Muscle of leg (tissue), 11 donors: ENCODE data around the gene NOL11. TPM values are rescaled to one million over a fixed set of nuclear protein-coding genes. Genes with fewer than 3 reads are reported as not detected.
A peak's percentile ranks its signal among the peaks of the same experiment; 100 is the strongest.
"Not testable (repeated sequence)": the region's sequence is repeated elsewhere in the genome, so short reads cannot be mapped to it uniquely, and the experiment has no call there.

Experiments
- DNase-seq: peaks from one replicate; pipeline ENCODE4 v3.0.0; 2013
- H3K27ac ChIP-seq: one replicate; pipeline ENCODE4 v1.5.1; 2013; ENCODE audit warnings: mild to moderate bottlenecking, low read length, control low read depth
- H3K27me3 ChIP-seq: one replicate; pipeline ENCODE4 v1.6.1; 2013; ENCODE audit warnings: low read length; ENCODE audit not compliant: control insufficient read depth, insufficient read depth
- H3K36me3 ChIP-seq: one replicate; pipeline ENCODE4 v1.6.1; 2013; ENCODE audit warnings: low read length; ENCODE audit not compliant: control insufficient read depth, insufficient read depth
- H3K4me1 ChIP-seq: one replicate; pipeline ENCODE4 v1.6.1; 2013; ENCODE audit warnings: low read length; ENCODE audit not compliant: control insufficient read depth, insufficient read depth
- H3K4me3 ChIP-seq: one replicate; pipeline ENCODE4 v1.5.1; 2013; ENCODE audit warnings: low read length, control low read depth
- H3K9me3 ChIP-seq: replicated peaks from 2 replicates; pipeline ENCODE4 v1.6.1; 2013; ENCODE audit warnings: low read depth, low read length; ENCODE audit not compliant: control insufficient read depth
- WGBS: methylation state at CpG from one replicate; pipeline ENCODE4 v1.1.5; 2013; ENCODE audit warnings: missing lambda C conversion rate; ENCODE audit not compliant: insufficient coverage; 5-methylcytosine and 5-hydroxymethylcytosine counted together
- polyA plus RNA-seq, 8 donors: library from polyadenylated mRNA; unstranded; fragments of 120-200 nt; gene quantifications; one replicate each; pipeline versions ENCODE4 v1.2.1 to v1.2.3, GENCODE V29; 2013; ENCODE audit warnings: inconsistent platforms in 1 of 8, low replicate concordance in 1 of 8; ENCODE audit not compliant: insufficient read length in 8 of 8, insufficient read depth in 1 of 8
- total RNA-seq: library from RNA; stranded (reverse); fragments of 120-200 nt; gene quantifications from one replicate; pipeline ENCODE4 v1.2.4, GENCODE V29; 2013

Gene NOL11
- total and polyA plus RNA-seq, 9 donors, result 47.7 to 68.4 (median 59.5) TPM

GRCh38 chr17:67725807-67726206 lies 8.1 kb downstream of the NOL11 start:
- peaks cover 61% of the 10 kb centered on the region for H3K36me3 ChIP-seq
- WGBS, result 83% methylated on average over 2 of the region's 4 CpGs
- H3K9me3 ChIP-seq, result peaks cover 7% of the 10 kb centered on the region

GRCh38 chr17:67727152-67728039 lies 9.7 kb downstream of the NOL11 start:
- H3K4me1 ChIP-seq, DNase-seq, H3K27me3 ChIP-seq, H3K9me3 ChIP-seq, H3K4me3 ChIP-seq, H3K27ac ChIP-seq: not testable (repeated sequence)
- H3K36me3 ChIP-seq, result peaks cover 56% of the 10 kb centered on the region
- 97% methylated on average over 11 of the region's 15 CpGs for WGBS

More at GRCh38 chr17:67725807-67726206, 8.1 kb downstream of the NOL11 start:
- H3K27ac ChIP-seq, result no peak overlapping the region
- H3K4me3 ChIP-seq, result no peak overlapping the region
- no peaks in the 10 kb centered on the region for H3K4me1 ChIP-seq
- DNase-seq, result no peak
- H3K27me3 ChIP-seq, result no peaks in the 10 kb centered on the region

DNA sequence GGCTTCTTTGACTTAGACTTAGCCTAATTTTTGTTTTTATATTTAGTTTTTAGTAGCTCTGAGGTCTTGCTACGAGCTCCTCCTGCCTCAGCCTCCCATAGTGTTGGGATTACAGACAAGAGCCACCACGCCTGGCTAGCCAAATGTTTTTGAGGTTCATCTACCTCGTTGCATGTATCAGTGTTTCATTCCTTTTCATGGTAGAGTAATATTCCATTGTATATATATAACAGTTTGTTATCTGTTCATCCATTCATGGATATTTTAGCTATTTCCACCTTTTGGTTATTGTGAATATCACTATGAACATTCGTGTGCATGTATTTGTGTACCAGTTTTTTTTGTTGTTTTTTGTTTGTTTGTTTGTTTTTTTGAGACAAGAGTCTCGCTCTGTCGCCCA lies 12.2 kb downstream of the NOL11 start:
- H3K9me3 ChIP-seq, result peaks cover 9% of the 10 kb centered on the region
- peaks cover 52% of the 10 kb centered on the region for H3K36me3 ChIP-seq
- no peaks in the 10 kb centered on the region for H3K4me1 ChIP-seq
- DNase-seq, result no peak
- no peak overlapping the region for H3K4me3 ChIP-seq
- H3K27me3 ChIP-seq, result no peaks in the 10 kb centered on the region
- WGBS, result no CpG with 5 or more reads among the region's 6 CpGs
- no peak overlapping the region for H3K27ac ChIP-seq

- peaks cover 9% of the 10 kb centered on the region for H3K9me3 ChIP-seq
- no peak for DNase-seq
- H3K4me3 ChIP-seq, result no peak overlapping the region
- peaks cover 45% of the 10 kb centered on the region for H3K36me3 ChIP-seq
- no peak overlapping the region for H3K27ac ChIP-seq
- 94% methylated on average over 3 of the region's 7 CpGs for WGBS
- no peaks in the 10 kb centered on the region for H3K27me3 ChIP-seq
- H3K4me1 ChIP-seq, result no peaks in the 10 kb centered on the region
Measured at GRCh38 chr17:67730731-67731130, 13.0 kb downstream of the NOL11 start.

DNA sequence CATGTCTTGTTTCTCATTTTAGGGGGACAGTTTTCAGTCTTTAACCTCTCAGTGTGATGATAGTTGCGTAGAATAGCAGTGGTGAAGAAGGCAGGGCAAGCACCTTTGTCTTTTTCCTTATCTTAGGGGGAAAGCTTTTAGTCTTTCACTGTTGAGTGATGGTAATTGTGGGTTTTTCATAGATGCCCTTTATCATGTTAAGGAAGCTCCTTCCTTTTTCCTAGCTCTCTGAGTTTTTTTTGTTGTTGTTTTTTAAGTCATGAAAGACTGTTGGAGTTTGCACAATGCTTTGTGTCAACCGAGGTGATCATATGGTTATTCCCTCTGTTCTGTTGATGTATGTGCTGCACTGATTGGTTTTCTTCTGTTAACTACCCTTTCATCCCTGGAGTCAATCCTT lies 15.7 kb downstream of the NOL11 start:
- no peaks in the 10 kb centered on the region for H3K27me3 ChIP-seq
- H3K27ac ChIP-seq, result no peak overlapping the region
- H3K4me3 ChIP-seq, result no peak overlapping the region
- no CpG with 5 or more reads among the region's 2 CpGs for WGBS
- no peaks in the 10 kb centered on the region for H3K4me1 ChIP-seq
- H3K36me3 ChIP-seq, result peaks cover 49% of the 10 kb centered on the region
- DNase-seq, result no peak
- H3K9me3 ChIP-seq, result peaks cover 9% of the 10 kb centered on the region

GRCh38 chr17:67737145-67737544 lies 19.4 kb downstream of the NOL11 start:
- peaks cover 51% of the 10 kb centered on the region for H3K36me3 ChIP-seq
- H3K9me3 ChIP-seq, result no peaks in the 10 kb centered on the region
- H3K27ac ChIP-seq, result no peak overlapping the region
- 96% methylated on average over 4 of the region's 8 CpGs for WGBS
- no peak for DNase-seq
- no peaks in the 10 kb centered on the region for H3K27me3 ChIP-seq
- H3K4me1 ChIP-seq, result no peaks in the 10 kb centered on the region
- H3K4me3 ChIP-seq, result no peak overlapping the region

GRCh38 chr17:67742025-67742424 lies 24.3 kb downstream of the NOL11 start:
- no CpG with 5 or more reads among the region's 2 CpGs for WGBS
- H3K9me3 ChIP-seq, result no peaks in the 10 kb centered on the region
- no peaks in the 10 kb centered on the region for H3K27me3 ChIP-seq
- no peak overlapping the region for H3K27ac ChIP-seq
- H3K4me3 ChIP-seq, result no peak overlapping the region
- no peaks in the 10 kb centered on the region for H3K4me1 ChIP-seq
- no peak for DNase-seq
- peaks cover 60% of the 10 kb centered on the region for H3K36me3 ChIP-seq

- 100% methylated on average over 5 of the region's 14 CpGs for WGBS
Measured at GRCh38 chr17:67746704-67747571, 29.2 kb downstream of the NOL11 start.

GRCh38 chr17:67747681-67748235 lies 30.0 kb downstream of the NOL11 start:
- peak; percentile 51 for DNase-seq
- H3K36me3 ChIP-seq, result peaks cover 44% of the 10 kb centered on the region
- no CpG with 5 or more reads among the region's 2 CpGs for WGBS

More at GRCh38 chr17:67746704-67747571, 29.2 kb downstream of the NOL11 start:
- Histone ChIP-seq H3K27me3 (no peaks in the 10 kb centered on the region), H3K4me1 (no peaks in the 10 kb centered on the region), H3K27ac (no peak overlapping the region), H3K9me3 (peaks cover 2% of the 10 kb centered on the region), H3K4me3 (no peak overlapping the region), H3K36me3 (peaks cover 47% of the 10 kb centered on the region)
- no peak for DNase-seq

DNA sequence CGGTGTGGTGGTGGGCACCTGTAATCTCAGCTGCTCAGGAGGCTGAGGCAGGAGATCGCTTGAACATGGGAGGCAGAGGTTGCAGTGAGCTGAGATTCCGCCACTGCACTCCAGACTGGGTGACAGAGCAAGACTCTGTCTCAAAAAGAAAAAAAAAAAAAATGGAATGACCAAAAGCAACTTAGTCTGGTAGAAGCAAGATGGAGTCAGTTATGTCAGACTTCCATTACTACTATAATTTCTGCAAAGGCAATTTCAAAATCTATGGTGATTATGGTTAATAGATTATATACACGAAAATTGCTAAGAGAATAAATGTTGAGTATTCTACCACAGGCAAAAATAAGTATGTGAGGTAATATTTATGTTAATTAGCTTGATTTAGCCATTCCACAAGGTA lies 32.3 kb downstream of the NOL11 start:
- DNase-seq, result no peak

More at GRCh38 chr17:67747681-67748235, 30.0 kb downstream of the NOL11 start:
- peaks cover 2% of the 10 kb centered on the region for H3K9me3 ChIP-seq
- no peaks in the 10 kb centered on the region for H3K27me3 ChIP-seq
- H3K27ac ChIP-seq, result no peak overlapping the region
- no peaks in the 10 kb centered on the region for H3K4me1 ChIP-seq
- no peak overlapping the region for H3K4me3 ChIP-seq

More for the DNA sequence above, 32.3 kb downstream of the NOL11 start:
- WGBS, result 100% methylated on average over 1 of the region's 4 CpGs
- Histone ChIP-seq H3K4me3 (no peak overlapping the region), H3K4me1 (no peaks in the 10 kb centered on the region), H3K27me3 (no peaks in the 10 kb centered on the region), H3K27ac (no peak overlapping the region), H3K9me3 (peaks cover 2% of the 10 kb centered on the region), H3K36me3 (peaks cover 28% of the 10 kb centered on the region)
